Measurements from ENCODE around the gene SLC25A42.

DNA sequence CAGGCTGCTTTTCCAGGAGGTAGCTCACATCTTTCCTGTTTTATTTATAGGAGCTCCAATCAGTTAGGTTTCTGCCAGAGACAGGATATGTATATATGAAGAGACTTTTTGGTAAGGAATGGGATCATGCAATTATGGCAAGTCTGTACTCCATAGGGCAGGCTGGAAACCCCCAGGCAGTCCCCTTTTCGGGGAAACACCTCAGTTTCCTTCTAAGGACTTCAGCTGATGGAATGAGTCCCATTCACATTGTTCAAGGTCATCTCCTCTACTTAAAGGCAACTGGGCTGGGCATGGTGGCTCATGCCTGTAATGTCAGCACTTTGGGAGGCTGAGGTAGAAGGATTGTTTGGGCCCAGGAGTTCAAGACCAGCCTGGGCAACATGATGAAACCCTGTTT, 10.9 kb upstream of the SLC25A42 start:
- TF ChIP-seq, protein P1, sequence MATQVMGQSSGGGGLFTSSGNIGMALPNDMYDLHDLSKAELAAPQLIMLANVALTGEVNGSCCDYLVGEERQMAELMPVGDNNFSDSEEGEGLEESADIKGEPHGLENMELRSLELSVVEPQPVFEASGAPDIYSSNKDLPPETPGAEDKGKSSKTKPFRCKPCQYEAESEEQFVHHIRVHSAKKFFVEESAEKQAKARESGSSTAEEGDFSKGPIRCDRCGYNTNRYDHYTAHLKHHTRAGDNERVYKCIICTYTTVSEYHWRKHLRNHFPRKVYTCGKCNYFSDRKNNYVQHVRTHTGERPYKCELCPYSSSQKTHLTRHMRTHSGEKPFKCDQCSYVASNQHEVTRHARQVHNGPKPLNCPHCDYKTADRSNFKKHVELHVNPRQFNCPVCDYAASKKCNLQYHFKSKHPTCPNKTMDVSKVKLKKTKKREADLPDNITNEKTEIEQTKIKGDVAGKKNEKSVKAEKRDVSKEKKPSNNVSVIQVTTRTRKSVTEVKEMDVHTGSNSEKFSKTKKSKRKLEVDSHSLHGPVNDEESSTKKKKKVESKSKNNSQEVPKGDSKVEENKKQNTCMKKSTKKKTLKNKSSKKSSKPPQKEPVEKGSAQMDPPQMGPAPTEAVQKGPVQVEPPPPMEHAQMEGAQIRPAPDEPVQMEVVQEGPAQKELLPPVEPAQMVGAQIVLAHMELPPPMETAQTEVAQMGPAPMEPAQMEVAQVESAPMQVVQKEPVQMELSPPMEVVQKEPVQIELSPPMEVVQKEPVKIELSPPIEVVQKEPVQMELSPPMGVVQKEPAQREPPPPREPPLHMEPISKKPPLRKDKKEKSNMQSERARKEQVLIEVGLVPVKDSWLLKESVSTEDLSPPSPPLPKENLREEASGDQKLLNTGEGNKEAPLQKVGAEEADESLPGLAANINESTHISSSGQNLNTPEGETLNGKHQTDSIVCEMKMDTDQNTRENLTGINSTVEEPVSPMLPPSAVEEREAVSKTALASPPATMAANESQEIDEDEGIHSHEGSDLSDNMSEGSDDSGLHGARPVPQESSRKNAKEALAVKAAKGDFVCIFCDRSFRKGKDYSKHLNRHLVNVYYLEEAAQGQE (IDR thresholded peaks at IDR 0.05; ENCODE audit: insufficient replicate concordance, low read depth): no peak
- TF ChIP-seq POLR2AphosphoS5 (IDR thresholded peaks at IDR 0.05; ENCODE audit: low read depth): no peak
- TF ChIP-seq, protein P2, sequence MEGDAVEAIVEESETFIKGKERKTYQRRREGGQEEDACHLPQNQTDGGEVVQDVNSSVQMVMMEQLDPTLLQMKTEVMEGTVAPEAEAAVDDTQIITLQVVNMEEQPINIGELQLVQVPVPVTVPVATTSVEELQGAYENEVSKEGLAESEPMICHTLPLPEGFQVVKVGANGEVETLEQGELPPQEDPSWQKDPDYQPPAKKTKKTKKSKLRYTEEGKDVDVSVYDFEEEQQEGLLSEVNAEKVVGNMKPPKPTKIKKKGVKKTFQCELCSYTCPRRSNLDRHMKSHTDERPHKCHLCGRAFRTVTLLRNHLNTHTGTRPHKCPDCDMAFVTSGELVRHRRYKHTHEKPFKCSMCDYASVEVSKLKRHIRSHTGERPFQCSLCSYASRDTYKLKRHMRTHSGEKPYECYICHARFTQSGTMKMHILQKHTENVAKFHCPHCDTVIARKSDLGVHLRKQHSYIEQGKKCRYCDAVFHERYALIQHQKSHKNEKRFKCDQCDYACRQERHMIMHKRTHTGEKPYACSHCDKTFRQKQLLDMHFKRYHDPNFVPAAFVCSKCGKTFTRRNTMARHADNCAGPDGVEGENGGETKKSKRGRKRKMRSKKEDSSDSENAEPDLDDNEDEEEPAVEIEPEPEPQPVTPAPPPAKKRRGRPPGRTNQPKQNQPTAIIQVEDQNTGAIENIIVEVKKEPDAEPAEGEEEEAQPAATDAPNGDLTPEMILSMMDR (IDR thresholded peaks at IDR 0.05; ENCODE audit: insufficient read depth, low read length): no peak

Data from HL-60 (cell line).